Endothelial cell of umbilical vein (primary cell): ENCODE measurements around the gene EXOC1. TPM values are rescaled to one million over a fixed set of nuclear protein-coding genes. Genes with fewer than 3 reads are reported as not detected.

Experiments
- BruUV-seq: library from RNA; stranded (reverse); fragments of 400-500 nt; replicated peaks from 2 replicates; lab custom pipeline; 2021; lab: Mats Ljungman, UMichigan
- CTCF ChIA-PET: fragments of 300-600, 350-600 bp; sonication (Branson Sonifier 250); formaldehyde crosslinking; loops from one replicate; lab custom pipeline; 2021; ENCODE audit warnings: antibody characterized with exemption, inconsistent platforms; lab: Charles Lee
- POLR2A ChIA-PET: fragments of 300-600, 350-600 bp; sonication (Branson Sonifier 250); formaldehyde crosslinking; loops from one replicate; lab custom pipeline; 2021; ENCODE audit warnings: antibody characterized with exemption, inconsistent platforms; lab: Charles Lee
- DNase-seq: peaks from one replicate; pipeline ENCODE4 v3.0.0-alpha.2; 2011; ENCODE audit warnings: low read depth, low spot score
- FAIRE-seq: peaks from 2 replicates; lab custom pipeline; 2011; peaks lifted over from hg19 to GRCh38; lab: Jason Lieb, UNC
- H2AFZ ChIP-seq: 2 replicates; pipeline ENCODE4 v1.6.0; 2012; ENCODE audit warnings: low read depth, low read length, control low read depth, inconsistent platforms
- H3K27ac ChIP-seq: 2 replicates; pipeline ENCODE4 v1.5.1; 2011; ENCODE audit warnings: low read depth, mild to moderate bottlenecking, control low read depth, low read length, moderate library complexity; ENCODE audit not compliant: insufficient read depth
- H3K27me3 ChIP-seq, 2 experiments: 2 replicates each; pipeline versions ENCODE4 v1.6.0 to v1.6.1; 2011; ENCODE audit warnings: low read length in 2 of 2, mixed read lengths in 1 of 2; ENCODE audit not compliant: control insufficient read depth in 2 of 2, insufficient read depth in 2 of 2
- H3K36me3 ChIP-seq, 2 experiments: 2 replicates in 1 of 2; 3 replicates in 1 of 2; pipeline ENCODE4 v1.5.1; 2011; ENCODE audit warnings: low read length in 2 of 2, mild to moderate bottlenecking in 1 of 2, moderate library complexity in 1 of 2; ENCODE audit not compliant: control insufficient read depth in 2 of 2, insufficient read depth in 2 of 2; ENCODE audit errors: extremely low read depth in 1 of 2
- H3K4me1 ChIP-seq: 3 replicates; pipeline ENCODE4 v1.5.1; 2011; ENCODE audit warnings: mild to moderate bottlenecking, low read length; ENCODE audit not compliant: control insufficient read depth, insufficient read depth; ENCODE audit errors: extremely low read depth
- H3K4me2 ChIP-seq: 2 replicates; pipeline ENCODE4 v1.6.1; 2011; ENCODE audit warnings: low read length, control low read depth, mixed read lengths; ENCODE audit not compliant: insufficient read depth
- H3K4me3 ChIP-seq, 3 experiments: fragments of 200-600 bp in 1 of 3; sonication (generic), shearing (Covaris generic) in 1 of 3; replicated peaks in 1 of 3; 2 replicates each; pipeline ENCODE4 v1.5.1; 2011 to 2016; ENCODE audit warnings: control low read depth in 3 of 3, low read length in 3 of 3, mild to moderate bottlenecking in 2 of 3, inconsistent platforms in 1 of 3, low read depth in 1 of 3, moderate library complexity in 1 of 3; ENCODE audit not compliant: insufficient read depth in 1 of 3
- H3K79me2 ChIP-seq: 2 replicates; pipeline ENCODE4 v1.6.0; 2012; ENCODE audit warnings: low read length, inconsistent platforms; ENCODE audit not compliant: control insufficient read depth, insufficient read depth
- H3K9ac ChIP-seq: replicated peaks from 2 replicates; pipeline ENCODE3; 2011; ENCODE audit warnings: low read length, control low read depth; ENCODE audit not compliant: insufficient read depth; ENCODE audit errors: extremely low read depth
- H3K9me1 ChIP-seq: replicated peaks from 3 replicates; pipeline ENCODE4 v1.6.0; 2011; ENCODE audit warnings: mild to moderate bottlenecking, low read length; ENCODE audit not compliant: control insufficient read depth, insufficient read depth; ENCODE audit errors: extremely low read depth
- H3K9me3 ChIP-seq: replicated peaks from 2 replicates; pipeline ENCODE4 v1.5.1; 2012; ENCODE audit warnings: low read length, inconsistent platforms; ENCODE audit not compliant: control insufficient read depth, insufficient read depth
- H4K20me1 ChIP-seq: replicated peaks from 2 replicates; pipeline ENCODE3; 2011; ENCODE audit warnings: mild to moderate bottlenecking, low read length; ENCODE audit not compliant: control insufficient read depth, insufficient read depth; ENCODE audit errors: extremely low read depth
- EZH2 ChIP-seq: IDR thresholded peaks from 2 replicates; pipeline ENCODE4 v1.6.1; 2012; ENCODE audit warnings: borderline replicate concordance, low read depth, mild to moderate bottlenecking, moderate library complexity, low read length, inconsistent platforms; ENCODE audit not compliant: severe bottlenecking
- FOS ChIP-seq: IDR thresholded peaks from 2 replicates; pipeline ENCODE4 v1.6.1; 2011; ENCODE audit warnings: mild to moderate bottlenecking, low read length, moderate library complexity, borderline replicate concordance; ENCODE audit not compliant: insufficient read depth
- GATA2 ChIP-seq: IDR thresholded peaks from 2 replicates; pipeline ENCODE4 v1.7.0; 2011; ENCODE audit warnings: low read depth, mild to moderate bottlenecking, moderate library complexity, mixed read lengths, low read length; ENCODE audit not compliant: insufficient read length, insufficient read depth
- JUN ChIP-seq: IDR thresholded peaks from 2 replicates; pipeline ENCODE4 v1.6.1; 2011; ENCODE audit warnings: borderline replicate concordance, low read depth; ENCODE audit not compliant: insufficient read length, insufficient read depth
- MYC ChIP-seq: IDR thresholded peaks from one replicate; pipeline ENCODE4 v1.6.1; 2011; ENCODE audit warnings: mild to moderate bottlenecking, low read depth, low read length
- POLR2A ChIP-seq: IDR thresholded peaks from 2 replicates; pipeline ENCODE4 v1.6.1; 2012; ENCODE audit warnings: low read depth, mild to moderate bottlenecking, control low read depth, low read length
- POLR2AphosphoS5 ChIP-seq: IDR thresholded peaks from 2 replicates; pipeline ENCODE4 v1.6.1; 2012; ENCODE audit warnings: low read depth, mild to moderate bottlenecking, control low read depth, low read length, moderate library complexity; ENCODE audit not compliant: insufficient read depth
- dilution Hi-C: fragments of 300-500 bp; cut with MboI; formaldehyde crosslinking; loops from one replicate; pipeline ENCODE4 v1.15.0; 2019; ENCODE audit warnings: low sequenced_read_pairs; ENCODE audit not compliant: extremely low pct_ligation_motif_present
- intact Hi-C: fragments of 100-400 bp; cut with micrococcal nuclease; formaldehyde crosslinking; loops from one replicate; pipeline ENCODE4 v1.10.0; 2022
- polyA plus RNA-seq, 4 experiments: library from polyadenylated mRNA; depleted of rRNA in 3 of 4; stranded (reverse) in 3 of 4; unstranded in 1 of 4; fragments of >200 nt; gene quantifications; 2 replicates each; pipeline versions ENCODE4 v1.2.1 to v1.2.3, GENCODE V29; 2011 to 2012; ENCODE audit warnings: missing spikeins in 1 of 4
- total RNA-seq: library from RNA; stranded (reverse); gene quantifications from 2 replicates; pipeline ENCODE4 v1.2.3, GENCODE V29; 2021
- TF ChIP-seq, protein P1 (sequence below): IDR thresholded peaks from 2 replicates; pipeline ENCODE4 v1.6.1; 2011; ENCODE audit not compliant: insufficient read depth, insufficient read length
- TF ChIP-seq, protein P2 (sequence below), 2 donors: IDR thresholded peaks; 1 replicate in 1 of 2; 2 replicates in 1 of 2; pipeline ENCODE4 v1.5.1; 2011; ENCODE audit warnings: low read length in 2 of 2, mild to moderate bottlenecking in 2 of 2, moderate library complexity in 2 of 2, control low read depth in 1 of 2, inconsistent platforms in 1 of 2, low read depth in 1 of 2; ENCODE audit not compliant: insufficient read depth in 1 of 2; ENCODE audit errors: extremely low read depth in 1 of 2

The EXOC1 gene
- total and polyA plus RNA-seq, 2 donors (not counting 3 experiments of a cell fraction or from before 2014, with no cell fraction given), result 11.6 to 33.3 TPM

DNA sequence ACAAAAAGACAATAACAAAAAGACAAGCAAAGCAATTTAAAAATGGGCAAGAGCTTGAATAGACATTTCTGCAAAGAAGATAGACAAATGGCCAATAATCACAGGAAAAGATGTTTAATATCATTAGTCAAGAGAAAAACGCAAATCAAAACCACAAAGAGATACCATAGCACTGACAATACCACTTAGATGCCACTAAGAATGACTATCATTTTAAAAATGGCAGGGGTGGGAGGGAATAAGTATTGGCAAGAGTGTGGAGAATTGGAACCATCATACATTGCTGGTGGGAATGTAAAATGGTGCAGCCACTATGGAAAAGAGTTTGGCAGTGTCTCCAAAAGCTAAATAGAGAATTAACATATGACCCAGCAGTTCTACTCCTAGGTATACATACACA is 15.1 kb upstream of the EXOC1 start:
- Histone ChIP-seq H3K9me1 (no peaks in the 10 kb centered on the region), H3K27ac (no peak overlapping the region), H3K27me3 (peaks cover 0 to 23% of the 10 kb centered on the region in 2 experiments), H3K9ac (no peak overlapping the region), H3K4me2 (no peak overlapping the region), H3K36me3 (no peaks in the 10 kb centered on the region), H3K9me3 (no peaks in the 10 kb centered on the region), H3K4me1 (no peaks in the 10 kb centered on the region), H3K4me3 (no peak overlapping the region), H4K20me1 (no peaks in the 10 kb centered on the region), H2AFZ (no peak overlapping the region), H3K79me2 (no peaks in the 10 kb centered on the region)
- TF ChIP-seq EZH2 (no peak), POLR2AphosphoS5 (no peak), JUN (no peak), POLR2A (no peak), FOS (no peak), MYC (no peak), GATA2 (no peak)
- TF ChIP-seq, protein P1, sequence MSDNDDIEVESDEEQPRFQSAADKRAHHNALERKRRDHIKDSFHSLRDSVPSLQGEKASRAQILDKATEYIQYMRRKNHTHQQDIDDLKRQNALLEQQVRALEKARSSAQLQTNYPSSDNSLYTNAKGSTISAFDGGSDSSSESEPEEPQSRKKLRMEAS, result no peak
- TF ChIP-seq, protein P2, sequence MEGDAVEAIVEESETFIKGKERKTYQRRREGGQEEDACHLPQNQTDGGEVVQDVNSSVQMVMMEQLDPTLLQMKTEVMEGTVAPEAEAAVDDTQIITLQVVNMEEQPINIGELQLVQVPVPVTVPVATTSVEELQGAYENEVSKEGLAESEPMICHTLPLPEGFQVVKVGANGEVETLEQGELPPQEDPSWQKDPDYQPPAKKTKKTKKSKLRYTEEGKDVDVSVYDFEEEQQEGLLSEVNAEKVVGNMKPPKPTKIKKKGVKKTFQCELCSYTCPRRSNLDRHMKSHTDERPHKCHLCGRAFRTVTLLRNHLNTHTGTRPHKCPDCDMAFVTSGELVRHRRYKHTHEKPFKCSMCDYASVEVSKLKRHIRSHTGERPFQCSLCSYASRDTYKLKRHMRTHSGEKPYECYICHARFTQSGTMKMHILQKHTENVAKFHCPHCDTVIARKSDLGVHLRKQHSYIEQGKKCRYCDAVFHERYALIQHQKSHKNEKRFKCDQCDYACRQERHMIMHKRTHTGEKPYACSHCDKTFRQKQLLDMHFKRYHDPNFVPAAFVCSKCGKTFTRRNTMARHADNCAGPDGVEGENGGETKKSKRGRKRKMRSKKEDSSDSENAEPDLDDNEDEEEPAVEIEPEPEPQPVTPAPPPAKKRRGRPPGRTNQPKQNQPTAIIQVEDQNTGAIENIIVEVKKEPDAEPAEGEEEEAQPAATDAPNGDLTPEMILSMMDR (IDR thresholded peaks at IDR 0.05; ENCODE audit: extremely low read depth in 1 of 2, insufficient read depth in 1 of 2, low read depth in 1 of 2, low read length in 2 of 2), result no peak
- FAIRE-seq (no peak), DNase-seq (no peak)
- no TSS peak for BruUV-seq
- CTCF ChIA-PET, result no interaction called here
- POLR2A ChIA-PET, result no interaction called here
- intact Hi-C loops (loop anchor here (5.0 kb wide), 1 partner anchor 399 kb away; no protein-coding TSS in a partner anchor), dilution Hi-C loops (no loop called here)
